Thyroid gland (tissue), 4 donors: Measurements from ENCODE around the gene NUDT21. TPM values are rescaled to one million over a fixed set of nuclear protein-coding genes. Genes with fewer than 3 reads are reported as not detected.

Source experiments
- DNase-seq, 2 donors: peaks; one replicate each; pipeline ENCODE4 v3.0.0-alpha.2; 2019
- H3K27ac ChIP-seq, 3 donors: fragments of 200-600 bp; sonication (generic); 1 replicate in 2 of 3; 2 replicates in 1 of 3; pipeline ENCODE4 v1.5.1; 2016 to 2019; ENCODE audit warnings: mild to moderate bottlenecking in 1 of 3, moderate library complexity in 1 of 3
- H3K27me3 ChIP-seq: fragments of 200-600 bp; sonication (generic); one replicate; pipeline ENCODE4 v1.5.1; 2019
- H3K36me3 ChIP-seq, 2 donors: fragments of 200-600 bp; sonication (generic); one replicate each; pipeline ENCODE4 v1.5.1; 2016 to 2019
- H3K4me1 ChIP-seq, 2 donors: fragments of 200-600 bp; sonication (generic); one replicate each; pipeline ENCODE4 v1.5.1; 2017 to 2019
- H3K4me3 ChIP-seq, 3 donors: fragments of 200-600 bp; sonication (generic); replicated peaks in 1 of 3; 1 replicate in 2 of 3; 2 replicates in 1 of 3; pipeline ENCODE4 v1.5.1; 2016; ENCODE audit warnings: mild to moderate bottlenecking in 1 of 3
- H3K9me3 ChIP-seq: fragments of 200-600 bp; sonication (generic); one replicate; pipeline ENCODE4 v1.5.1; 2017
- CTCF ChIP-seq, 6 experiments: fragments of 200-600 bp in 3 of 6; fragments of 450-650 bp in 3 of 6; sonication (generic) in 3 of 6; IDR thresholded peaks; one replicate each; pipeline ENCODE4 v1.5.1; 2016 to 2019; ENCODE audit warnings: antibody characterized with exemption in 6 of 6, mild to moderate bottlenecking in 2 of 6, inconsistent platforms in 1 of 6, moderate library complexity in 1 of 6
- POLR2A ChIP-seq, 2 donors: fragments of 450-650 bp; IDR thresholded peaks; one replicate each; pipeline ENCODE4 v1.6.1; 2017; ENCODE audit warnings: antibody characterized with exemption in 2 of 2, mild to moderate bottlenecking in 2 of 2, moderate library complexity in 1 of 2
- WGBS, 2 donors: methylation state at CpG; one replicate each; pipeline ENCODE4 v1.1.5; 2017; 5-methylcytosine and 5-hydroxymethylcytosine counted together
- intact Hi-C: fragments of 100-400 bp; cut with DNase I; formaldehyde crosslinking; loops from one replicate; pipeline ENCODE4 v1.15.1; 2023
- total RNA-seq, 4 donors: library from RNA; depleted of rRNA; stranded (reverse); fragments of >200 nt; gene quantifications; one replicate each; pipeline ENCODE4 v1.2.3, GENCODE V29; 2016

Gene NUDT21
- total RNA-seq, 4 donors from 2014 or later: 55.0 to 120 (median 68.2) TPM

- TF ChIP-seq CTCF (IDR thresholded peaks at IDR 0.05) (no peak), POLR2A (IDR thresholded peaks at IDR 0.05) (no peak)
- no peak overlapping the region for H3K4me3 ChIP-seq
- H3K4me1 ChIP-seq: no peaks in the 10 kb centered on the region
- DNase-seq: no peak
- peaks cover 11 to 15% of the 10 kb centered on the region in 2 donors for H3K36me3 ChIP-seq
- no peak overlapping the region for H3K27ac ChIP-seq
- 80 to 83% methylated on average over 5 of the region's 5 CpGs for WGBS, 2 donors
- intact Hi-C loops: no loop called here
- H3K9me3 ChIP-seq: no peaks in the 10 kb centered on the region
- no peaks in the 10 kb centered on the region for H3K27me3 ChIP-seq
Observed at GRCh38 chr16:56488035-56488434, 36.9 kb upstream of the NUDT21 start.

DNA sequence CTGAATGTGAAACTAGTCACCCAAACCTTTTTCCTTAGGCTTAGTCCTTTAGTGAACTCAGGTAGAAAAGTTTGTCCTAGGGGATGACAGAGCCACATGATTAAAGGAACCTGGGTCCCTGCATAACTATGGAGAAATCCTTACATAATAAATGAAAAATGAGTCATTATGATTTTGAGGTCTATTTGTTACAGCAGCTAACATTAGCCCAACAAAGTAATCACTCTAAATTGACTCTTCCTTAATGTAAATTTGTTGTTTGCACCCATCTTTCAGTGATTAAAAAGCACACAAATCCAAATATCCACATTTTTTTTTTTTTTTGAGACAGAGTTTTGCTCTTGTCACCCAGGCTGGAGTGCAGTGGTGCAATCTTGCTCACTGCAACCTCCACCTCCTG, 32.3 kb upstream of the NUDT21 start:
- Histone ChIP-seq H3K27ac (no peak overlapping the region), H3K36me3 (peaks cover 11 to 28% of the 10 kb centered on the region in 2 donors)
- TF ChIP-seq CTCF (IDR thresholded peaks at IDR 0.05) (no peak), POLR2A (IDR thresholded peaks at IDR 0.05) (no peak)

GRCh38 chr16:56482683-56483236, 31.6 kb upstream of the NUDT21 start:
- H3K27ac ChIP-seq: no peak overlapping the region
- no peak for TF ChIP-seq POLR2A (IDR thresholded peaks at IDR 0.05)
- no peak for TF ChIP-seq CTCF (IDR thresholded peaks at IDR 0.05)
- no peak overlapping the region for H3K4me3 ChIP-seq

More for the DNA sequence above, 32.3 kb upstream of the NUDT21 start:
- Histone ChIP-seq H3K4me3 (no peak overlapping the region), H3K9me3 (no peaks in the 10 kb centered on the region), H3K4me1 (no peaks in the 10 kb centered on the region), H3K27me3 (no peaks in the 10 kb centered on the region)
- intact Hi-C loops: no loop called here
- DNase-seq: no peak

GRCh38 chr16:56481468-56482122, 30.5 kb upstream of the NUDT21 start:
- Histone ChIP-seq H3K4me3 (no peak overlapping the region), H3K36me3 (peaks cover 11 to 38% of the 10 kb centered on the region in 2 donors)
- TF ChIP-seq CTCF (IDR thresholded peaks at IDR 0.05): no peak
- TF ChIP-seq POLR2A (IDR thresholded peaks at IDR 0.05): no peak

More at GRCh38 chr16:56482683-56483236, 31.6 kb upstream of the NUDT21 start:
- DNase-seq: no peak
- intact Hi-C loops: no loop called here
- H3K36me3 ChIP-seq: peaks cover 11 to 28% of the 10 kb centered on the region in 2 donors
- 93 to 95% methylated on average over 5 of the region's 5 CpGs for WGBS, 2 donors
- H3K27me3 ChIP-seq: no peaks in the 10 kb centered on the region
- no peaks in the 10 kb centered on the region for H3K4me1 ChIP-seq
- H3K9me3 ChIP-seq: no peaks in the 10 kb centered on the region

GRCh38 chr16:56480776-56481467, 29.8 kb upstream of the NUDT21 start:
- Histone ChIP-seq H3K27ac (no peak overlapping the region), H3K36me3 (peaks cover 16 to 45% of the 10 kb centered on the region in 2 donors), H3K27me3 (no peaks in the 10 kb centered on the region), H3K9me3 (no peaks in the 10 kb centered on the region), H3K4me3 (no peak overlapping the region), H3K4me1 (no peaks in the 10 kb centered on the region)
- no peak for DNase-seq
- intact Hi-C loops: no loop called here
- TF ChIP-seq POLR2A (IDR thresholded peaks at IDR 0.05): no peak
- no peak for TF ChIP-seq CTCF (IDR thresholded peaks at IDR 0.05)
- 87 to 90% methylated on average over 7 of the region's 7 CpGs for WGBS, 2 donors

More at GRCh38 chr16:56481468-56482122, 30.5 kb upstream of the NUDT21 start:
- Histone ChIP-seq H3K9me3 (no peaks in the 10 kb centered on the region), H3K27ac (no peak overlapping the region), H3K4me1 (no peaks in the 10 kb centered on the region), H3K27me3 (no peaks in the 10 kb centered on the region)
- DNase-seq: no peak
- 94 to 96% methylated on average over 2 of the region's 2 CpGs for WGBS, 2 donors
- intact Hi-C loops: no loop called here
